OCI-LY1 (cell line): ENCODE results near the gene MTUS2.

ENCODE experiments used
- CTCF ChIP-seq: fragments of 200-600 bp; sonication (generic), shearing (Covaris generic); IDR thresholded peaks from 2 replicates; pipeline ENCODE4 v1.5.1; 2017; ENCODE audit warnings: mild to moderate bottlenecking, antibody characterized with exemption, low read length, moderate library complexity, mixed read lengths
- EZH2 ChIP-seq: fragments of 200-600 bp; sonication (generic), shearing (Covaris generic); IDR thresholded peaks from 2 replicates; pipeline ENCODE4 v1.8.0; 2017; ENCODE audit warnings: borderline replicate concordance, mixed run types, mild to moderate bottlenecking, antibody characterized with exemption, low read length, moderate library complexity, mixed read lengths

- TF ChIP-seq CTCF (no peak), EZH2 (no peak)
Measured at GRCh38 chr13:29421118-29421517, 601.0 kb downstream of the MTUS2 start.
